Neuronal stem cell (in vitro differentiated cells): ENCODE data around the gene MVD.

Experiments used
- DNase-seq: peaks from one replicate; pipeline ENCODE4 v3.0.0-alpha.2; 2013; ENCODE audit warnings: low spot score
- H2AFZ ChIP-seq: one replicate; pipeline ENCODE4 v1.6.1; 2013; ENCODE audit warnings: mild to moderate bottlenecking, low read length, inconsistent platforms
- H2AK5ac ChIP-seq: 2 replicates; pipeline ENCODE4 v1.6.1; 2013; ENCODE audit warnings: low read depth, mild to moderate bottlenecking, inconsistent platforms, low read length, moderate library complexity, mixed read lengths
- H2BK120ac ChIP-seq: 2 replicates; pipeline ENCODE4 v1.6.1; 2013; ENCODE audit warnings: low read depth, mild to moderate bottlenecking, inconsistent platforms, low read length, moderate library complexity, mixed read lengths
- H2BK12ac ChIP-seq: one replicate; pipeline ENCODE4 v1.6.1; 2013; ENCODE audit warnings: low read length, inconsistent platforms
- H2BK15ac ChIP-seq: 2 replicates; pipeline ENCODE4 v1.6.1; 2013; ENCODE audit warnings: mild to moderate bottlenecking, low read length, inconsistent platforms, mixed read lengths
- H2BK5ac ChIP-seq: one replicate; pipeline ENCODE4 v1.6.1; 2013; ENCODE audit warnings: inconsistent platforms, mild to moderate bottlenecking, low read length, moderate library complexity
- H3K14ac ChIP-seq: one replicate; pipeline ENCODE4 v1.6.1; 2013; ENCODE audit warnings: low read length, inconsistent platforms
- H3K18ac ChIP-seq: 2 replicates; pipeline ENCODE4 v1.6.1; 2013; ENCODE audit warnings: low read length, inconsistent platforms
- H3K23ac ChIP-seq: 2 replicates; pipeline ENCODE4 v1.6.1; 2013; ENCODE audit warnings: low read depth, mild to moderate bottlenecking, mixed read lengths, low read length, inconsistent platforms; ENCODE audit not compliant: poor library complexity
- H3K27ac ChIP-seq: replicated peaks from 3 replicates; pipeline ENCODE4 v1.5.1; 2013; ENCODE audit warnings: low read length, inconsistent platforms
- H3K27me3 ChIP-seq, 3 experiments: 2 replicates each; pipeline ENCODE4 v1.6.1; 2013; ENCODE audit warnings: low read length in 3 of 3, mild to moderate bottlenecking in 2 of 3, inconsistent platforms in 1 of 3, low read depth in 1 of 3, mixed read lengths in 1 of 3, moderate library complexity in 1 of 3; ENCODE audit not compliant: control insufficient read depth in 3 of 3, insufficient read depth in 3 of 3
- H3K36me3 ChIP-seq, 2 donors: replicated peaks in 1 of 2; 2 replicates each; pipeline ENCODE4 v1.6.1; 2013; ENCODE audit warnings: low read length in 2 of 2; ENCODE audit not compliant: control insufficient read depth in 2 of 2, insufficient read depth in 2 of 2
- H3K4ac ChIP-seq: 2 replicates; pipeline ENCODE4 v1.6.1; 2013; ENCODE audit warnings: inconsistent platforms, mild to moderate bottlenecking, low read length, moderate library complexity
- H3K4me1 ChIP-seq, 2 donors: 1 replicate in 1 of 2; 2 replicates in 1 of 2; pipeline ENCODE4 v1.6.1; 2013; ENCODE audit warnings: low read length in 2 of 2, low read depth in 1 of 2; ENCODE audit not compliant: control insufficient read depth in 2 of 2, insufficient read depth in 1 of 2
- H3K4me2 ChIP-seq: one replicate; pipeline ENCODE4 v1.6.1; 2013; ENCODE audit warnings: mild to moderate bottlenecking, low read length, inconsistent platforms; ENCODE audit not compliant: insufficient read depth, poor library complexity, severe bottlenecking
- H3K4me3 ChIP-seq, 2 donors: 2 replicates each; pipeline ENCODE4 v1.5.1; 2013; ENCODE audit warnings: low read length in 2 of 2, mild to moderate bottlenecking in 2 of 2, inconsistent platforms in 1 of 2, moderate library complexity in 1 of 2
- H3K79me1 ChIP-seq: one replicate; pipeline ENCODE4 v1.6.1; 2013; ENCODE audit warnings: low read depth, mild to moderate bottlenecking, inconsistent platforms, low read length, moderate library complexity
- H3K9ac ChIP-seq: one replicate; pipeline ENCODE4 v1.6.1; 2013; ENCODE audit warnings: mild to moderate bottlenecking, low read depth, low read length, inconsistent platforms; ENCODE audit not compliant: poor library complexity
- H3K9me3 ChIP-seq, 2 donors: replicated peaks in 1 of 2; 2 replicates each; pipeline versions ENCODE3 to v1.6.1; 2013; ENCODE audit warnings: low read length in 2 of 2, mild to moderate bottlenecking in 2 of 2, inconsistent platforms in 1 of 2, low read depth in 1 of 2, mixed read lengths in 1 of 2, moderate library complexity in 1 of 2; ENCODE audit not compliant: control insufficient read depth in 2 of 2, insufficient read depth in 1 of 2
- H4K8ac ChIP-seq: one replicate; pipeline ENCODE4 v1.6.1; 2013; ENCODE audit warnings: low read depth, mild to moderate bottlenecking, inconsistent platforms, low read length, moderate library complexity
- H4K91ac ChIP-seq: one replicate; pipeline ENCODE4 v1.6.1; 2013; ENCODE audit warnings: low read length, low read depth, mild to moderate bottlenecking, inconsistent platforms; ENCODE audit not compliant: poor library complexity
- WGBS, 2 donors: extraction: QIAGEN DNeasy Blood & Tissue Kit; methylation state at CpG; one replicate each; pipeline ENCODE4 v1.1.7; 2013; ENCODE audit warnings: missing lambda C conversion rate in 2 of 2, mixed read lengths in 1 of 2; ENCODE audit not compliant: insufficient read length in 2 of 2, insufficient replicate concordance in 1 of 2; ENCODE audit errors: extremely low coverage in 2 of 2; 5-methylcytosine and 5-hydroxymethylcytosine counted together

Gene MVD

DNA sequence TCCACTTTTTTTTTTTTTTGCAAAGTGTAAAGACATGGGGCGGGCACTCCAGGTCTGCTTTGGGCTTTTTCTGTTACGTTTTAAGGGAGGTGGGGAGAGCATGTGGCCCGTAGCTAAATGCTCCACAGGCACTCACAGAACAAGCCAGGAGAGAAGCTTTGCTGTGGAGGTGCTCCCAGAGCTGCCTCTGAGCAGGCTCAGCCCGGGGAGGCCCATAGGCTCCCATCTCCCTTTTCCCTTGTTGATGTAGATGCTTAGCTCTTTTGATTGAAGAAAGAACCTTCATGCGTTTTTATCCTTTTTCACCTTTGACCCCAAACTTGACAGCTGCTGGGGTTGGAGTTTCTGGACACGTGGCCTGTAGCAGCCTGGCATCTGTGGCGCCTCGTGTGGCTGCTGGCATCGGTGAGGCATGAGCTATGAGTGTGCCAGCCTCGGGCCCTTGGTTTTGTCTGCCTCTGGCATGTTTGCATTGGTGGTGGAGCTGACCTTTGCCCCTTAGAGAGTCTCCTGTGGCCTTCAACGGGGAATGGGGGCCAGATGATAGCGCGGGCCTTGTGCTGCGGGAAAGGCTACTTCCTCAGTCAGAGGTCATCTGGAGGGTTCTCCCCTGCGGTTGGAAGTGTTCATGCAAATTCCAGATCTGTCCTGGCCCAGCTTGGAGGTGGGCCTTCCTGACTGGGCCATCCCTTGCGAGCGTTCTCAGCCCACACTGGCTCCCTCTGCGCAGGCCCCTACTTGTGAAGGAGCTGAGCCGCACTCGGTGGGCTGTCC is 44.5 kb downstream of the MVD start:
- Histone ChIP-seq H2AK5ac (no peak overlapping the region), H4K91ac (no peak overlapping the region), H3K23ac (no peak overlapping the region), H3K4me1 (peaks cover 2 to 5% of the 10 kb centered on the region in 2 donors), H3K9me3 (no peaks in the 10 kb centered on the region), H3K9ac (no peak overlapping the region), H3K79me1 (peaks cover 8% of the 10 kb centered on the region), H3K4me2 (no peak overlapping the region), H4K8ac (no peak overlapping the region), H3K36me3 (peaks cover 33 to 84% of the 10 kb centered on the region in 2 donors), H3K18ac (no peak overlapping the region), H2BK120ac (no peak overlapping the region), H3K4ac (no peak overlapping the region), H2BK15ac (no peak overlapping the region), H3K27ac (no peak overlapping the region), H2BK12ac (no peak overlapping the region), H3K4me3 (no peak overlapping the region), H2BK5ac (no peak overlapping the region), H2AFZ (no peak overlapping the region), H3K27me3 (no peaks in the 10 kb centered on the region), H3K14ac (no peak overlapping the region)
- no CpG with 5 or more reads among the region's 20 CpGs for WGBS, 2 donors
- no peak for DNase-seq

DNA sequence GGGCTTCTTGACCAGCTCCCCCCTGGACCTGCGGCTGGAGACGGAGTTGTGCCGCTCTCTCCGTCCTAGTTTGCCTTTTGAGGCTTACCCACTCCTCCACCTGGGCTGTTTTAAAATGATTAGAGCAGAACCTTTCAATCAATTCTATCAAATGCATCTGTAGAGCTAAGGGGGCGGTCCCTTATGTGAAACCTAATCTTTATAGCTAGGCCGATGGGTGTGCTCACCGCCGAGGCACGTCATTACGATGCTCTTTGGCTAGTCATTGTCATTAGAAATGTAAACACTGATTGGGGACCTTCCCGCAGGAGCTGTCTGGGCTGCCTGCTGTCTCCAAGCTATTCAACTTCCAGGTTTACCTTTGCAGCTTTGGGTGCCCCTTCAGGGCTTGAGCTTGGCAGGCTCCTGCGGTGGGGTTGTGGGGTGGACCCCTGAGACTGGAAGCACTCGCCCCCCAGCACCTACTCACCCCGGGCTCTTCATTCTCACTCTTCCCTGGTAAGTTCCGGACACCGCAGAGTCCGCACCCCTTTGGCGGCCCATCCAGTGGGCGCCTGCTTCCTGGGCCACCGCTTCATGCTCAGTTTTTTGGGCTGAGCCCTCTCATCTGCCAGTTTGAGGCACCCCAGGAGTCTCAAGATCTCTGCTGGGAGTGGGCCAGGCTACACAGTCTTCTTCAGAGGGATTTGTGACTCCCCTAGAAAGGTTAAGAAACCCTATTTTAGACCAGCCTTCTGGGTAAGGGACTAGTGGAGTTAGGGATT is 45.4 kb downstream of the MVD start:
- Histone ChIP-seq H3K36me3 (peaks cover 29 to 84% of the 10 kb centered on the region in 2 donors), H3K27ac (no peak overlapping the region)
- WGBS, 2 donors: no CpG with 5 or more reads among the region's 20 CpGs

DNA sequence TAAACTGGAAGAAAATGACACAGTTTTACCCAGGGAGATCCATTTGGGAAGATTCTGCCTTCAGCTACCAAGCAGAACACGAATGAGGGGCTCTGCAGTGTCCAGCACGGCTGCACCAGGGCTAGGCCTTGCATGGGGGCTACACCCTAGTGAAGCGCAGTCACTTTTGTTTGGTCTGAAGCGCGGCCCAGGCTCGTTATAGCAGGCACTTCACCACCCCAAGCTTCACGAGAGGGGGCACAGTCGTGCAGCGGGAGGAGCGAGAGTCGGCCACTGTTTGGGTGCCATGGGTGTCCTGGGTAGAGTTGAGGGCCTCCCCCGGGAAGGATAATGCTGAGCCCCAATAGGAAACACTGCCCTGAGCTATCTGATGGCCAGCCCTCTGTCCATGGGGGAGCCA is 46.2 kb downstream of the MVD start:
- Histone ChIP-seq H3K4me2 (no peak overlapping the region), H3K27ac (no peak overlapping the region), H3K27me3 (no peaks in the 10 kb centered on the region), H3K4me3 (no peak overlapping the region), H3K79me1 (peaks cover 4% of the 10 kb centered on the region), H2AFZ (no peak overlapping the region), H3K14ac (no peak overlapping the region), H2AK5ac (no peak overlapping the region), H4K8ac (no peak overlapping the region), H2BK12ac (no peak overlapping the region), H3K18ac (no peak overlapping the region), H3K4ac (no peak overlapping the region), H4K91ac (no peak overlapping the region), H2BK120ac (no peak overlapping the region), H3K23ac (no peak overlapping the region), H3K4me1 (peaks cover 2 to 5% of the 10 kb centered on the region in 2 donors), H3K36me3 (peaks cover 23 to 83% of the 10 kb centered on the region in 2 donors), H3K9me3 (no peaks in the 10 kb centered on the region), H2BK5ac (no peak overlapping the region), H3K9ac (no peak overlapping the region), H2BK15ac (no peak overlapping the region)
- DNase-seq: no peak
- WGBS, 2 donors: no CpG with 5 or more reads among the region's 12 CpGs

More for the DNA sequence above, 45.4 kb downstream of the MVD start:
- no peaks in the 10 kb centered on the region for H3K27me3 ChIP-seq
- H3K79me1 ChIP-seq: peaks cover 6% of the 10 kb centered on the region
- H4K8ac ChIP-seq: no peak overlapping the region
- no peak overlapping the region for H2BK120ac ChIP-seq
- no peak overlapping the region for H3K4ac ChIP-seq
- DNase-seq: no peak
- no peak overlapping the region for H2AK5ac ChIP-seq
- peak overlapping the region; percentile 42 for H3K18ac ChIP-seq
- no peak overlapping the region for H3K9ac ChIP-seq
- no peak overlapping the region for H3K23ac ChIP-seq
- no peak overlapping the region for H2BK5ac ChIP-seq
- H3K4me1 ChIP-seq: peaks cover 2 to 5% of the 10 kb centered on the region in 2 donors
- no peak overlapping the region for H2BK15ac ChIP-seq
- H2BK12ac ChIP-seq: no peak overlapping the region
- H3K14ac ChIP-seq: no peak overlapping the region
- no peak overlapping the region for H2AFZ ChIP-seq
- H3K4me2 ChIP-seq: no peak overlapping the region
- no peak overlapping the region for H4K91ac ChIP-seq
- no peaks in the 10 kb centered on the region for H3K9me3 ChIP-seq
- no peak overlapping the region for H3K4me3 ChIP-seq

DNA sequence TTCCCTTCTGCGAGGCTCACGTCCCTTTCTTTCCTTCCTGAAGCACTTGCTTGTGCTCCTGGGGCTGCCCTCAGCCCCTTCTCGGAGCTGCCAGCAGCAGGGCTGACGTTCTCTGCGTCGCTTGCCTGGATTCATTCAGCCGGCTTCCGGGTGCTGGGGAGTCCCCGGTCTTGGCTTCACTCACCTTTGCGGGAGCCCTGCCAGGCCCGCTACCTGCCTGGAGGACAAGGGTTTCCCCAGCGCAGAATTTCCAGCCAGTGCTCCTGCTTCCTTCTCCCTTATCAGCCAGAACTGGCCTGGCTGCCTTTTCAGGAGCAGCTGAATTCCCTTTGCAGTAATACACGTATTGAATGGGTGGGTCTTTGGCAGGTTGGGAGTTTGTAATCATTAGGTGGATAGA is 46.6 kb downstream of the MVD start:
- no peak for DNase-seq
- Histone ChIP-seq H3K14ac (no peak overlapping the region), H3K18ac (no peak overlapping the region), H4K91ac (no peak overlapping the region), H2BK5ac (no peak overlapping the region), H3K9ac (peak overlapping the region; percentile 10), H2AK5ac (no peak overlapping the region), H3K27me3 (no peaks in the 10 kb centered on the region), H3K4me1 (peaks cover 5% of the 10 kb centered on the region in 2 donors), H2BK120ac (no peak overlapping the region), H3K4ac (no peak overlapping the region), H3K79me1 (peaks cover 4% of the 10 kb centered on the region), H3K27ac (no peak overlapping the region), H3K9me3 (no peaks in the 10 kb centered on the region), H2AFZ (no peak overlapping the region), H3K4me3 (no peak overlapping the region), H2BK12ac (no peak overlapping the region), H3K4me2 (no peak overlapping the region), H4K8ac (no peak overlapping the region), H3K23ac (no peak overlapping the region), H2BK15ac (no peak overlapping the region), H3K36me3 (peaks cover 24 to 85% of the 10 kb centered on the region in 2 donors)
- WGBS, 2 donors: no CpG with 5 or more reads among the region's 13 CpGs
